GM18858 (cell line): ENCODE results near the gene BBS12.
A peak's percentile ranks its signal among the peaks of the same experiment; 100 is the strongest.

ENCODE experiments used
- ATAC-seq: cut with Tn5 transposase; IDR thresholded peaks from one replicate; pipeline ENCODE4 v1.9.1; 2021; ENCODE audit not compliant: unreplicated experiment

The BBS12 gene

DNA sequence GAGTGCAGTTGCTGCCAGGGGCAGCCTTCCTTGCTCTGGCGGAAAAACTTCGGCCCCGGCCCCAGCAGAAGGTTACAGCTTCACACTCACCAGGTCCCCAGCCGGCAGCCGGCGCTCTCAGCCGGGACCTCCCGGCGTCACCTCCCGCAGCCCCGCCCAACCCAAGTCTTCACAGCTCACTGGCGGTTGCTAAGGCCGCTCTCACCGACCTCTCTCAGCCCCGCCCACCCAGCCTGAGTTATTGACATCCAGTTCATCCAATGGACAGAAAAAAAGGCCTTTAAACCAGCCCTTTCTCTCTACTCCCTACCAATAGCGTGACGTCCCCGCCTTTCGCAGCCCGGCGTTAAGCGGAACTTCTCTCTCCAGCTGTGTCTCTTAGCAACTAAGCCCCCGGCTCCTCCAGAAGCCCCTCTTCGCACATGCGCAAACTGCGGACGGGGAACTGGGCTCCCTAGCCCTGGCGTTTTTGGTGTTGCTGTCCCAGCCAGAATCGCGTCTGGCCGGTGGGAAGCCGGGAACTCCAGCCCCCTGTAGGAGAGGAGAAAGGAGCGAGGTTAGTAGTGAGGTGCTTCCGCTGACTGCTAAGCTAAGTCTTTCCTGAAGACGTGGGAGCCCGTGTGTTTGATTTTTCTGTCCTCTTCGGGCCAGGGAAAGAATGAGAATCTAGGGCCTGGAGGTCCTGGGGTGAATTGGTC, at the start of gene BBS12:
TSS of gene BBS12 (plus strand) at position 376 of the 698 bp plus-strand sequence. CDS start 9,189 bp downstream, outside the sequence.
- peak; percentile 100 for ATAC-seq

DNA sequence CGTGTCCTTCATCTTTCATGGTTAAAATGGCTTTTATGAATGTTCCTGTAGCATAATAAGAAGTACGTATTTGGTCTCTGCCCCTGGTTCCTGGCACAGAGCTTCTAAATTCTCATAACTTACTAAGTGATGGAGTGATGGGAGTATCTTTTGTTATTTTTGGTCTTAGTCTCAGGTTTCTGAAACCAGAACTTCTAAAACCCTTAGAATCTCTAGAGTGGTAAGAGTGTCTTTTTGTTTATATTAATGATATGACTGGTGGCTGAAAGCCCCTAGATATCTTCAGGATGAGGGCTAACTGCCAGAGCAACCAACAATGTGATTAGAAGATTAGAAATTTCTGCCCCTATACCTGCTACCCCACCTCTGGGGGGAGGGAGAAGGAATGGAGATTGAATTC, 45.8 kb upstream of the BBS12 start:
- no peak for ATAC-seq

DNA sequence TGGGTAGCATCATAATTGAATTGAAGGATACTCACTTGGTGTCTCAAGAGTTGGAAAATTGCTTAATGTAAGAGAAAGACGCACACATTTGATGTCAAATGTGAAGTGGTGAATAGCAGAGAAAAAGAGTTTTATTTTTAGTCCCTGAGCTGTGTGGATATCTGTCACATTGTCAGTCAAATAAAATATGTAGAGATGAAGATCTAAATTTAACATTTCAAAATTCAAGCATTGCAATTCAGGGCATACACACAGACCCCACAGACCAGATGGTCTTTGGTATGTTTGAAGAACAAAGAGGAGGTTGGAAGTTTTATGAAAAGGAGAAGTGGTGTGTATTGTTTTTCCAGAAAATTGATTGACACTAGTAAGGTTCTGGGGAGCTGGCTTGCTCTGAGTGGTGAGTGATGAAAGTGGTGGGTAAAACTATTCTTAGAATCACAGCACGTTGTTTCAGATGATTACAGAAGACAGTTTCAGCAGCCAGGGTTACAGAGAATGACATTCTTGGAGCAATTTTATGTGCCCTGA, 44.9 kb upstream of the BBS12 start:
- ATAC-seq, result peak; percentile 54

DNA sequence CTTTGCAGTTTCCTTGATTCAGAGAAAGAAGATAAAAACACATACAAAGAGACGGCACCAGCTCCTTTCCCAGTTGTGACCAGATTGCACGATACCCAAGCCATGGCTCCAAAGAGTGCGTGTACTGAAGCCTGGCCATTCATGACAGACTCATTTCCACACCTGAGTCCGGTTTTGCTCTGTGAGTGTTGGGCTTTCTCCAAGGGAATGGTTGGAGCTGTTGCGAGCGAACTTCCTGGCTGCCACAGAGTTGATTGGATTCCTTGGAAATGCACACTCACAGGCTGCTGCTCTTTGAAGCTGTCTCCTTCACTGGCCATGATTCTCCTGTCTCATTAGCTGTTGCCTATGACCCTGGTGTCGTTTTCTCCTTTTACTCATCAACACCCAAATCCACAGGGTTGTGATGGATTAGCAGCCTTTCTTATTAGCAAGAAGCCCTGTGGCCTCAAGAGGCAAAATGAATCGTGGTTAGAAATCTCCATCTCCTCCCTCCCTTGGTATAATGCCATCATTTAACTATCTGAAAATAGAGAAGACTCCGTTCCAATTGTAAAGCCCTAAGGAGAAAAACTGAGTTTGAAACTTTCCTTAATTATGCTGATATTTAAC, 43.9 kb upstream of the BBS12 start:
- no peak for ATAC-seq

DNA sequence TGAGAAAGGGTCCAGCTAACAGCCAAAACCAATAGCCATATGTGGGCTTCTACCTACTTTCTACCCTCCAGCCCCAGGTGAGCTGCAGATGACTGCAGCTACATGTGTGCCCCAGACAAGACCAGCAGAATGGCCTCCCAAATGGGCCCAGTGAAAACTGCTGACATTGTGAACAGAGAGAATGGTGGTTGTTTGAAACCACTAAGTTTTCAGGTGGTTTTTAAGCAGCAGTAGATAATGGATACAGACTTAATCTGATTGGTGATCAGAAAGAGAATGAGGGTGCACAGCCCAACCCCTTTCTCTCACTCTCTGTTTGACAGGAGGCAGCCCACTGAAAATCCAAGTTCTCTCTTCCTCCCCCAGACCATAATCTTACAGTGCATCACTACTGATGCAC, 42.5 kb upstream of the BBS12 start:
- ATAC-seq, result peak; percentile 81

DNA sequence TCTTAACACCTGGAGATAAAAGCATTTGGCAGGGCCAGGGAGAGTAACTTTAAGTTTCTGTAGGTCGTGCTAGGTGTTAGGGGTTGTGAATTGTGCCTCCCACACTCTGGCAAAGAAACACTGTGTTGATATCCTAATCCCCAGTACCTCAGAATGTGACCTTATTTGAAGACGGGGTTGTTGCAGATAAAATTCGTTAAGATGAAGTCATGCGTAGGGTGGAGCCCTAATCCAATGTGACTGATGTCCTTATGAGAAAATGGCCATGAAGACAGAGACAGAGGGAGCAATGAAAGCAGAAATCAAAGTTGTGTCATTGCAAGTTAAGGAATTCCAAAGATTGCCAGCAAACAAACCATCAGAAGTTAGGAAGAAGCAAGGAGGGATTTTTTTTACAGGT, 40.5 kb upstream of the BBS12 start:
- ATAC-seq, result no peak

DNA sequence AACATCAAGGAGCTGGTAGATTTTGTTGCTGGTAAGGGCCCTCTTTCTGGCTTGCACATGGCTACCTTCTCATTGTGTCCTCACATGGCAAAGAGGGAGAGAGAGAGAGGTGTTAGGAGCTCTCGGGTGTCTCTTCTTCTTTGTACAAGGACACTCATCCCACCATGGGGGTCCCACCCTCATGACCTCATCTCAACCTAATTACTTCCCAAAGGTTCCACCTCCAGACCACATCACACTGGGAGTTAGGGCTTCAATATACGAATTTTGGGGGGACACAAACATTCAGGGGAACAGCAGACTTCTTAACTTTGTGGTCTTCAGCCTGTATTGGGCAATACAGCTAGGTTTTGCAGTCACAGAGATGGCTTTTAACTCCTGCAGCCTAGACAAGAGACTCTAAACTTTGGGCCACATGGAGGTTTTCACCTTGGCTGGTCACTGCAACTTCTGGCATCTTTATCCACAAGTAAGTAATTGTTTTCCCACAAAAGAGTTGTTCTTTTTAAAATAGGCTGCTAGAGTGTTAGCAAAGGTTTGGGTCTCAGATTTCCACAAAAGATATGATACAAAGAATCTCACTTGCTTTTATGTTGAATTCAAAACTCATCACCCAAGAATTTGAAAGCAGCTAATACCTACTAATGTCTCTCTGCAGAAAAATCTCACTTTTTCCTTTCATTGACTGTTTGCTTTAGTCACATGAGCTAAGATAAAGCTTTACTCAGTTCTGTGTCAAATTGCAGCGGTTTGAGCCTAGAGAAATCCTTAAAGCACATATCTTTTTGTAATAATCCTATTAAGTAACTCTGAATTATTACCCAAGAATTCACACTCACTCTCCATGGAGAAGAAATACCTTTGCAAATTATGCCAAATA, 39.6 kb upstream of the BBS12 start:
- ATAC-seq, result no peak

DNA sequence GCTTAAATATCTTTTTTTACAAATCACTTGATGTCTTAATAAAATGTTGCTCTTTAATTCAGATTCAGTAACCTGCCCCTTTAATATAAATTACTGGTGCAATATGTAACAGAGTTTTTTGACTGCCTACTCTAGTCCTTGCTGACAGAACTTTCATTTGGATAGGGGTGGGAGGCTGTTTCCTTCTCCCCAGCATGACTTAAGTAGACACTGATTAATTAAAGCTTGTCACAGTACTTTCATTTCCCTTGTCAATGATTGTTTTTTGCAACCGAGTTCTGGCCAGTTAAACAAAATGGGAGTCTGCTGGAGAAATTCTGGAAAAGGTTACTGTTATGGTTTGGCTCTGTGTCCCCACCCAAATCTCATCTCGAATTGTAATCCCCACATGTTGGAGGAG, 37.3 kb upstream of the BBS12 start:
- no peak for ATAC-seq

DNA sequence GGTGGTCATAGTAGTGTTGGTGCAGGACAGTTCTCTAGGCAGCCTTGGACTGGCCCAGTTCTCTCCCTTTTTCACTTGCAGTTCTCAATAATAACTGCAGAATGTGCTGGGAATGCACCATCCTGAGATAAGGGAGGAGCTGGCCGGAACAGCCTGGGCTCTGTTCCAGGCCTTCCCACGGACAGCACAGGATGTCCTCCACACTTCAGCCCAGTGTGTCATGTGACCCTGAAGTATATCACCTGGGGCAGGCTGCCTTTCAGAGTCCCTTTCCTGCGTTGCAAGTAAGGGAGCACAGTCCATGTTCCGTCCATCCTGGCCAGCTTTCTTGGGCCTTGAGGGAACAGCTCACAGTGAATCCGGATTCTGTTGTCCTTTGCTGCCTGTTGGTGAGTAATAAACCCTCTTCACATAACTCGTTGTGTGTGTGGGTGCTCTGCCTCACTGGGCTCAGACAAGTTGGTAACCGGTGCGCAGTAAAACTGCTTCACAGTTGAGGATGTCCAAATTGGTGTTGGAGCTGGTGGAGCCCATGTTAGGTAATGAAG, 32.3 kb upstream of the BBS12 start:
- no peak for ATAC-seq

DNA sequence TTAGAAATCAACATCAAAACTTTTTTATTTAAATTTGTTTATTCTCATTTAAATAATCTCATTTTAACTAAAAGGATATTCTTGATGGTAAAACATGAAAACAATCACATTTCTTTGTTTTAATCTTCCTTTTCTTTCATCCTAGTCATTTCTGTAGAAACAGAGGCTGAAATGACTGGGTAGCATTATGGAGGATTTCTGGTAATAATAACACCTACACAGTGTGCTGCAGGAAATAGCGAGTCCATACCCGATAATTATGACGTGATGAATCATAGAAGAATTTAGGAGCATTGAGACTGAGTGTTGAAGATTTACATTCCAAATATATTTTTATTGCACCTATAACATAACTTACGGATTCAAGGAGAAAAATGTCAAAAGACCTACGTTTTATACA, 31.4 kb upstream of the BBS12 start:
- no peak for ATAC-seq

DNA sequence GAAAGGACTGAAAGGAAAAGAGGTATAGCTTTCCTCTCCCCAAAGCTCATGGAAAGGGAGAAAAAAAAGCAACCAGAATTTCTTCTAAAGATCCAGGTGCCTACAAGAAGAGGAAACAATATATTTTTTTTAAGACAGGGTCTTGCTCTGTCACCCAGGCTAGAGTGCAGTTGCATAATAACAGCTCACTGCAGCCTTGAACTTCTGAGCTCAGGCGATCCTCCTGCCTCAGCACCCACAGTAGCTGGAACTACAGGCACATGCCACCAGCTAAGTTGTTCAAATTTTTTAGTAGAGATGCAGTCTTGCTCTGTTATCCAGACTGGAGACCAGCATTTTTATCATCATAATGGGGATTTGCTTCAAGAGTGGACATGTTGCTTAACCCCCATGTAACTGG, 30.5 kb upstream of the BBS12 start:
- ATAC-seq, result no peak

DNA sequence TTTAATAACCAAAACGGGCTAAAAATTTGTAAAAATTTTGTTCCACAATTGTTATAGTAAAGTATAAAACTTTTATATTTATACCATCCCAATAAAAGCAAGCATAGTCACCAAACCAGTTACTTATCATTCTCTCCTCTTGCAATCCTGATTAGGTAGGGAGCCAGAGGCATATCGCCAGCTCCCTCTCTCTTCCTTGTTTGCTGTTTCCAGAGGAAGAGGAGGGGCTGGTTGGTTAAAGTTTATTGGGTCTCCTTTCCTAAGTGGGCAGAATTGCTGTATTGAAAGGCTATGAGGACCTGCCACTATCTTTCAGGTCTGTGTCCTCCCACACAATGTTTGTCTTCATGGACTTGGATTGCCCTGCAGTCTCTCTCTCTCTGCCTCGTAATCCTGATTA, 29.6 kb upstream of the BBS12 start:
- no peak for ATAC-seq

DNA sequence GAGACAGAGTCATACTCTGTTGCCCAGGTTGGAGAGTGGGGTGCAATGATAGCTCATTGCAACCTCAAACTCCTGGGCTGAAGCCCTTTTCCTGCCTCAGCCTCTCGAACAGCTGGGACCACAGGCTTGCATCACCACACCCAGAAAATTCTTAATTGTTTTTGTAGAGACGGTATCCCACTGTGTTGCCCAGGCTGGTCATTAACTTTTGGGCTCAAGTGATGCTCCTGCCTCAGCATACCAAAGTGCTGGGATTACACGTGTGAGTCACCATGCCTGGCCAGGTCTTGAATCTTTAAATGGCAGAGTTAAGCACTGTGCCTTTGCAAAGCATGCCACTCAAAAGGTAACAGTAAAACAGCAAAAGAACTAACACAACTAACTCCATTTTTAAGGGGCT, 28.6 kb upstream of the BBS12 start:
- no peak for ATAC-seq

DNA sequence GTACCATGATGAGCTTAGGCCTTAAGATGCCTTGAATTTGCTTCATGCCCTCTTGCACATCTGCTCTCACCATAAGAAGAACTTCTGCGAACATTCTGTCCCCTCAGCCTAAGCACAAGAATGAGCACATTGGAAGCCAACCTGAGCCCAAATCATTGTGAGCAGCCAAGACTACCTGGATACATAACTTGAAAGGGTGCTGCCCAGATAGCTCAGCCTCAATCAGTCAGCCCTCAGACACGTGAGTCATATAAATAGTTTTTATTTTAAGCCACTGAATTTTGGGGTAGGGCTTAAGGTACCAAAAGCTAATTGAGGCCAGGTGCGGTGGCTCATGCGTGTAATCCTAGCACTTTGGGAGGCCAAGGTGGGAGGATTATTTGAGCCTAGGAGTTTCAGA, 27.5 kb upstream of the BBS12 start:
- no peak for ATAC-seq

DNA sequence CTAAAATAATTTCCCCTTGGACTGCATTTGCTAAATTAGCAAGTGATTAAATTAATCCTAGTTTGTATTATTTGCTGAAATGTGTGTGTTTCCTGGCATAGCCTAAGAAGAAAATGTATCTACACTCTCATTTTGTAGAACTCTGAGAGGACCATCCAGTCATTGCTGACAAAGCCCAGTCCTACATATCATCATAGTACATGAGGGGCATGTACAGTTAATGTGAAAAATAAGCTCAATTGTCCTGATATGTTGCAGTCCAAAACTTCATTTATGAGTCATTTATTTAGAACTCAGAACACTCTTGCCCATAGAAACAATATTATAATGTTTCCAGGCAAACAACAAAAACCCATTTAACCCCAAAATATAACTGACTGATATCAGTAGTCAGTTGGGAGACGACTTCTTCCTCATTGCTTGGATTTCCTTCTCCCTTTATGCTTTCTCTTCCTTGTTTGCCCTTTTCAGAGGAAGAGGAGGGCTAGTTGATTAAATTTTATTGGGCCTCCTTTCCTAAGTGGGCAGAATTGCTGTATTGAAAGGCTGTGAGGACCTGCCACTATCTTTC, 26.9 kb upstream of the BBS12 start:
- ATAC-seq, result no peak

DNA sequence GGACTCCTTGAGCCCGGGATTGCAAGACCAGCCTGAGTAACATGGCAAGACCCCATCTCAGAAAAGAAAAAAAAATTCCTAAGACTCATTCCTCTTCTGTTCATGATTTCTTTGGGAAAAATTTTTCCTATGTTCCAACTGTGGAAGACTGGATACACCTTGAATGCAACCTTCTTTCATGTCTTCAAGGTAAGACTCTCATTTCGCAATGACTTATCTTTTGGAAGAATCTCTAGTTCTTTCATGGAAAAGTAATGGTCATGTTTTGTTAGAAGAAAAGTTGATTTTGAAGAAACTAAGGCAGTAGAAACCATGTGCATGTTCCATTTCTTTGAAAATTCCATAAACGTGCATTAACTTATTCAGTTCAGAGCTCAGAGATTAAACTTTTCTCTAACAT, 26.0 kb upstream of the BBS12 start:
- ATAC-seq, result no peak

DNA sequence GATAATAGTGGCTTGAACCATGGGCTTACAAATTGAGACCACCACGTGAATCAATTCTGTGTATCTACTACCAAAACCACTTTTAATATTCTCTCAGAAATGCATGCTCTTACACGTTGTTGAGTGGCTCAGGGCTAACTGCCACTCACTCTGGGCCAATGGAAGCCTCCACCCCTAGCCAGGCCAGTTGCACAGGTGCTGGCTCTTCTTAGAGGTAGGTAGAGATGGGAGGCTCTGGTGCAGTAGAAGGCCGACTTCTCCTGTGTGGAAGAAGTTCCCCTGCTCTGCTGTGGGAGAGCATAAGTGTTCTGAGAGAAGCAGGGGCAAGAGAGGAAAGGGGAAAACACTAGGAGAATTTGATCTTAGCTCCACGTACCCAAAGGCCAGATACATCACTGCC, 25.0 kb upstream of the BBS12 start:
- ATAC-seq, result no peak

DNA sequence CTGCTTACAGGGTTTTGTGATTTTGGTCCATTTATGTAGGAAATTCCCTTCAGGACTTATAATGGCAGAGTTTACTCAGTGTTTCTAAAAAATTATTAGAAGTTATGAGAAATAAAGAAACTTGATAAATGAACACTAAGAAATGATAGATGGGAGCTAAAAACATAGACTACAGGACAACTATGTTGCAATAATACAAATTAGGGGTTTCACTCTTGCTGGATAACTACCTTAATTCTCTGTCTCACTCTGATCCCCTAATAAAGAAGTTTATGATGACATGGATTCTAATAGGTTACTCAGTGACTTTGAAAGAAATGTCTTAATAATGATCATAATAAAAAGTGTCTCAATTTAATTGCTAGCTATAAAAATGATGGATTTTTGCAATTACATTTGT, 23.3 kb upstream of the BBS12 start:
- no peak for ATAC-seq

DNA sequence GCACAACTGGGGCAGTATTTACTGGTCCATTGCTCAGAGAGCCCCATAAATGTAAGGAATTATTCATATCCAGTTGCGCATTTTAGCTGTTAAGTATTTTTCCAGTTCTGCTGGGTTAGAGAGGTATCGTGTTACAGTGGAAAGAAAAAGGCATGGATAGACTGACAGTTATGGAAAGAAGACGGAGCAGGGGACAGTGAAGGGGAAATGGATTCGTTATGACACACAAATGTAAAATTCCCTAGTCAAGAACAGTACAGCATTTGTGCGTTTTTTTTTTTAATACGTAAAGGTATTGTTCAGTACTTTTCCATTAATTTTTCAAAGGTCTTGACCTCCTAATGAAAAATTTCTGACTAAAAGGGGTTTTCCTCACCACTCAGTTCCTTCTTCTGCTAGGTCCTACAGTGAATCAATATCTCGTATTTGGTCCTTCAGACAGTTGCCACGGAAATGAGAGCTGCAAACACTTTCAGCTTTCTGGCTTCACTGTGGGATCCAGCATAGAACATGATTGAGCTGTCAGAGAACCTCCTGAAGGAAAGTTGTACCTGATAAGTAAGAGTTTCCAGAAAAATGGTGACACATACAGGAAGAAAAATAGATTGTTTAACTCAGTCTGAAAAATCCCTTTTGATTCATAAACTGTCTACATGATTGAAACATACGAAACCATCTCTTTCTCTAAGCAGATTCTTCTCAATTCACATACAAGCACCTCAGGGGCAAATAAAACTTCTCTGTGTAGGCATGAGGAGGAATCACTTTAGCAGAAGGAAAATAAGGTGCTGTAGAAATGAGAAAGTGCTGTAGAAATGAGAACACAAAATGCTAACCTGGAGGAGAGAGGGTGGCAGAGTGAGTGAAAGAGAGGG, 21.8 kb upstream of the BBS12 start:
- peak; percentile 87 for ATAC-seq

DNA sequence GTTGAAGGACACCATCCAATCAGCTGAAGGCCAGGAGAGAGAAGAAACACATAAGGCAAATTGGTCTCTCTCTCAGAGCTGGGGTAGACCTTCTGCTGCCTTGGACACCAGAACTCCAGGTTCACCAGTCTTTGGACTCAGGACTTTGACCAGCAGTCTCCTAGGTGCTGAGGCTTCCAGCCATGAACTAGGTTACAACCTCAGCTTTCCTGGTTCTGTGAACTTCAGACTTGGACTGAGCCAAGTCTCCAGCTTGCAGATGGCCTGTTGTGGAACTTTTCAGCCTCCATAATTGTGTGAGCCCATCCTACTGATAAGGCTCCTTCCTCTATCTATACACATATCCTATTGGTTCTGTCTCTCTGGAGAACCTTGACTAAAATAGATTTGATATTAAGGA, 20.6 kb upstream of the BBS12 start:
- no peak for ATAC-seq
